SU-DHL-6 (cell line): Measurements from ENCODE around the gene ABCA5.

Experiments
- H2AFZ ChIP-seq: fragments of 200-600 bp; sonication (generic); 2 replicates; pipeline ENCODE4 v1.6.1; 2014; ENCODE audit warnings: low read depth, mild to moderate bottlenecking, moderate library complexity, mixed read lengths, antibody characterized with exemption, low read length; ENCODE audit not compliant: severe bottlenecking
- H3F3A ChIP-seq: fragments of 200-600 bp; shearing (Covaris generic); 2 replicates; pipeline ENCODE4 v1.6.0; 2016; ENCODE audit warnings: antibody characterized with exemption, mild to moderate bottlenecking; ENCODE audit not compliant: insufficient read depth
- H3K27ac ChIP-seq: fragments of 200-600 bp; sonication (generic); 2 replicates; pipeline ENCODE4 v1.5.1; 2016; ENCODE audit warnings: low read depth, mild to moderate bottlenecking, low read length, moderate library complexity, mixed read lengths
- H3K27me3 ChIP-seq: fragments of 200-600 bp; sonication (generic), shearing (Covaris generic); 2 replicates; pipeline ENCODE4 v1.6.0; 2014; ENCODE audit warnings: mild to moderate bottlenecking, low read length
- H3K36me3 ChIP-seq: fragments of 200-600 bp; sonication (generic); 2 replicates; pipeline ENCODE4 v1.6.1; 2014; ENCODE audit warnings: mild to moderate bottlenecking, low read length, mixed read lengths
- H3K4me2 ChIP-seq: fragments of 300-600, 200-600 bp; shearing (Covaris generic), sonication (generic); 2 replicates; pipeline ENCODE4 v1.6.0; 2014; ENCODE audit warnings: low read length, low read depth, mild to moderate bottlenecking; ENCODE audit not compliant: poor library complexity, severe bottlenecking
- H3K4me3 ChIP-seq: fragments of 200-600 bp; sonication (generic); 2 replicates; pipeline ENCODE4 v1.5.1; 2014; ENCODE audit warnings: antibody characterized with exemption, low read length, mild to moderate bottlenecking, mixed read lengths; ENCODE audit not compliant: insufficient read depth, poor library complexity, severe bottlenecking
- H3K79me2 ChIP-seq: fragments of 200-600 bp; sonication (generic); 2 replicates; pipeline ENCODE4 v1.6.1; 2014; ENCODE audit warnings: mild to moderate bottlenecking, low read length, moderate library complexity; ENCODE audit not compliant: insufficient read depth
- H3K9ac ChIP-seq: fragments of 200-600 bp; sonication (generic); 2 replicates; pipeline ENCODE4 v1.7.0; 2014; ENCODE audit warnings: mild to moderate bottlenecking, low read length
- H3K9me2 ChIP-seq: fragments of 200-600 bp; sonication (generic); replicated peaks from 2 replicates; pipeline ENCODE4 v1.6.1; 2014; ENCODE audit warnings: low read length; ENCODE audit not compliant: insufficient read depth
- H3K9me3 ChIP-seq: fragments of 200-600 bp; sonication (generic); 2 replicates; pipeline ENCODE4 v1.6.1; 2014; ENCODE audit warnings: low read length, mixed read lengths; ENCODE audit not compliant: insufficient read depth
- H4K20me1 ChIP-seq: fragments of 200-600 bp; sonication (generic); 2 replicates; pipeline ENCODE4 v1.6.1; 2014; ENCODE audit warnings: low read depth, mild to moderate bottlenecking, antibody characterized with exemption, low read length, moderate library complexity, mixed read lengths
- CTCF ChIP-seq: fragments of 200-600 bp; sonication (generic); IDR thresholded peaks from one replicate; pipeline ENCODE4 v1.5.1; 2017; ENCODE audit warnings: antibody characterized with exemption, mild to moderate bottlenecking, low read length, moderate library complexity; ENCODE audit not compliant: insufficient read depth, poor library complexity, severe bottlenecking
- EZH2phosphoT487 ChIP-seq: fragments of 200-600 bp; sonication (generic), shearing (Covaris generic); conservative IDR thresholded peaks from 2 replicates; pipeline ENCODE4 v1.6.1; 2018; ENCODE audit warnings: mild to moderate bottlenecking, antibody characterized with exemption, low read length, moderate library complexity, mixed read lengths

Gene ABCA5

GRCh38 chr17:69213059-69213813, 113.7 kb downstream of the ABCA5 start:
- H2AFZ ChIP-seq: no peak overlapping the region
- no peaks in the 10 kb centered on the region for H3F3A ChIP-seq
- no peaks in the 10 kb centered on the region for H4K20me1 ChIP-seq
- H3K79me2 ChIP-seq: no peaks in the 10 kb centered on the region
- no peaks in the 10 kb centered on the region for H3K9me2 ChIP-seq
- H3K27ac ChIP-seq: no peak overlapping the region
- H3K27me3 ChIP-seq: no peaks in the 10 kb centered on the region
- H3K9me3 ChIP-seq: no peaks in the 10 kb centered on the region
- H3K4me2 ChIP-seq: no peak overlapping the region
- H3K9ac ChIP-seq: no peak overlapping the region
- no peaks in the 10 kb centered on the region for H3K36me3 ChIP-seq
- no peak overlapping the region for H3K4me3 ChIP-seq
- TF ChIP-seq EZH2phosphoT487 (no peak), CTCF (no peak)

GRCh38 chr17:69208640-69209039, 118.3 kb downstream of the ABCA5 start:
- Histone ChIP-seq H3K4me3 (no peak overlapping the region), H3K36me3 (no peaks in the 10 kb centered on the region)

GRCh38 chr17:69207151-69207550, 119.8 kb downstream of the ABCA5 start:
- TF ChIP-seq CTCF: no peak
- no peak for TF ChIP-seq EZH2phosphoT487
- Histone ChIP-seq H3K4me3 (no peak overlapping the region), H3K79me2 (no peaks in the 10 kb centered on the region), H3K4me2 (no peak overlapping the region), H3K9me3 (no peaks in the 10 kb centered on the region), H3K36me3 (no peaks in the 10 kb centered on the region), H3F3A (no peaks in the 10 kb centered on the region), H3K9me2 (no peaks in the 10 kb centered on the region), H3K9ac (no peak overlapping the region), H4K20me1 (no peaks in the 10 kb centered on the region), H3K27ac (no peak overlapping the region), H2AFZ (no peak overlapping the region), H3K27me3 (no peaks in the 10 kb centered on the region)

More at GRCh38 chr17:69208640-69209039, 118.3 kb downstream of the ABCA5 start:
- Histone ChIP-seq H3K4me2 (no peak overlapping the region), H3K9me3 (no peaks in the 10 kb centered on the region), H4K20me1 (no peaks in the 10 kb centered on the region), H3K27me3 (no peaks in the 10 kb centered on the region), H3F3A (no peaks in the 10 kb centered on the region), H3K9me2 (no peaks in the 10 kb centered on the region), H3K79me2 (no peaks in the 10 kb centered on the region), H3K9ac (no peak overlapping the region), H3K27ac (no peak overlapping the region), H2AFZ (no peak overlapping the region)
- no peak for TF ChIP-seq EZH2phosphoT487
- no peak for TF ChIP-seq CTCF
